ENCODE measurements around the gene CC2D2A. TPM values are rescaled to one million over a fixed set of nuclear protein-coding genes. Genes with fewer than 3 reads are reported as not detected.

The CC2D2A gene
- total and polyA plus RNA-seq, 2 of the 13 experiments (the other 11 are each of a cell fraction or from before 2014, with no cell fraction given), result 4.2 to 7.2 TPM

GRCh38 chr4:15556511-15557092 lies 86.9 kb downstream of the CC2D2A start:
- H3K9ac ChIP-seq (ENCODE audit: insufficient read depth, low read depth, low read length), result no peak overlapping the region
- WGBS (ENCODE audit: low lambda C conversion rate), result 90% methylated on average over 4 of the region's 4 CpGs
- no peak for DNase-seq (ENCODE audit: low spot score)
- POLR2A ChIA-PET, result no interaction called here
- TF ChIP-seq SATB2 (CRISPR knock-in tag; IDR thresholded peaks at IDR 0.05), result no peak
- TF ChIP-seq MIER3 (CRISPR knock-in tag; IDR thresholded peaks at IDR 0.05; ENCODE audit: borderline replicate concordance), result no peak
- H3K4me3 ChIP-seq (replicated peaks in 1 of 3; ENCODE audit: insufficient read depth in 1 of 3, low read depth in 2 of 3, low read length in 3 of 3), result no peak overlapping the region
- H3K4me2 ChIP-seq (ENCODE audit: low read depth, low read length), result no peak overlapping the region
- no peak for FAIRE-seq
- peaks cover 23% of the 10 kb centered on the region for H3K4me1 ChIP-seq (ENCODE audit: insufficient read depth, low read length)
- no peaks in the 10 kb centered on the region for H3K9me3 ChIP-seq (ENCODE audit: low read length)
- in situ Hi-C loops (cut with HindIII; ENCODE audit: extremely low pct_ligation_motif_present, low pct_unique_long_range_greater_than_20kb) (no loop called here), intact Hi-C loops (cut with micrococcal nuclease; ENCODE audit: unreplicated experiment) (no loop called here)
- no peaks in the 10 kb centered on the region for H3K27me3 ChIP-seq (ENCODE audit: control insufficient read depth in 1 of 2, insufficient read depth in 2 of 2, low read length in 2 of 2)
- H2AFZ ChIP-seq (ENCODE audit: low read length), result no peak overlapping the region
- 0 out of 5 replicates have a peak, but pooled peaks cover 0 to 3% of the 10 kb centered on the region in 2 experiments for H3K36me3 ChIP-seq (replicated peaks in 1 of 2; ENCODE audit: control insufficient read depth in 1 of 2, insufficient read depth in 2 of 2, low read length in 2 of 2)
- no peaks in the 10 kb centered on the region for H4K20me1 ChIP-seq (ENCODE audit: insufficient read depth, low read length)
- CTCF ChIA-PET (ENCODE audit: low intra/inter-chr PET ratio, low total read pairs), result no interaction called here
- H3K79me2 ChIP-seq (ENCODE audit: insufficient read depth, low read length), result no peaks in the 10 kb centered on the region
- no peak overlapping the region for H3K27ac ChIP-seq (ENCODE audit: extremely low read length, insufficient read depth, low read length)
- no TSS peak for BruUV-seq (replicated peaks)
- no peak for ATAC-seq

DNA sequence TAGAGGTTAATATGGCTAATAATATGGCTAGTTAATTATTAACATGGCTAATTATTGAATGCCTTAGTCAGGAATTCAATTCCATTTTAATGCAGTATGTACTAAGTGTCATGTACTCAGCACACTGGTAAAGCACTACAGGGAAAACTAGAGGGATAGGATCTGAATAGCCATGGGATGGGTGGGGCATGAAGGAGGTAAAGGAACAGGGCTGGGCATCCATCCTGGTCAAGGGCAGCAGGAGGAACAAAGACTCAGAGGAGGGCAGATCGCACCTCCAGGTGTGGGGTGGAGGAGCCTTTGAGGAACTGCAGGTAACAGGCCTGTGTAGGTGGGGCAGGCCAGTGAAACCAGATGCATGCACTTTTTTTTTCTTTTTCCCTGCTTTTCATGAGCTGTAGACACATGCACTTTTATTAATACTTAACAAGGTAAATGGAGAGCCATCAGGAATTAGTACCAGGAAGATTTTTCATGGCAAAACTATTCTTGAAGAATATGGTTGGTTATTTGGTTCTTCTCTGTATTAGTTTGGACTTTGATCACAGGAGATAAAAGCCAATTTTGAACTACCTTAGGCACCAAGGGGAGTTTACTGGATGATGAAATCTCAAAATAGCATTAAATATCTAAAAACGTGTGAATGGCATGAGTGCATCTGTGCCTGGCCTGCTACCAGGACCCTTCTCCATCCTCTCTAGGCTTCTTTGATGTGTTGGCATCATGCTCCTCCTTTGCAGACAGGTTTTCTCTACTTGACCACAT lies 88.3 kb downstream of the CC2D2A start:
- in situ Hi-C loops (cut with HindIII; ENCODE audit: extremely low pct_ligation_motif_present, low pct_unique_long_range_greater_than_20kb) (no loop called here), intact Hi-C loops (cut with micrococcal nuclease; ENCODE audit: unreplicated experiment) (no loop called here)
- ATAC-seq, result no peak
- Histone ChIP-seq H3K9me3 (ENCODE audit: low read length) (no peaks in the 10 kb centered on the region), H3K79me2 (ENCODE audit: insufficient read depth, low read length) (no peaks in the 10 kb centered on the region), H3K9ac (ENCODE audit: insufficient read depth, low read depth, low read length) (no peak overlapping the region), H3K27me3 (ENCODE audit: control insufficient read depth in 1 of 2, insufficient read depth in 2 of 2, low read length in 2 of 2) (no peaks in the 10 kb centered on the region), H3K4me3 (replicated peaks in 1 of 3; ENCODE audit: insufficient read depth in 1 of 3, low read depth in 2 of 3, low read length in 3 of 3) (no peak overlapping the region), H3K36me3 (replicated peaks in 1 of 2; ENCODE audit: control insufficient read depth in 1 of 2, insufficient read depth in 2 of 2, low read length in 2 of 2) (peaks cover 1 to 3% of the 10 kb centered on the region in 2 experiments; a peak in 1 of 5 replicates), H3K4me1 (ENCODE audit: insufficient read depth, low read length) (peaks cover 9% of the 10 kb centered on the region; the same call in 1 of the 2 replicates), H2AFZ (ENCODE audit: low read length) (no peak overlapping the region), H4K20me1 (ENCODE audit: insufficient read depth, low read length) (no peaks in the 10 kb centered on the region), H3K27ac (ENCODE audit: extremely low read length, insufficient read depth, low read length) (no peak overlapping the region), H3K4me2 (ENCODE audit: low read depth, low read length) (no peak overlapping the region)
- ChIA-PET CTCF (ENCODE audit: low intra/inter-chr PET ratio, low total read pairs) (no interaction called here), POLR2A (no interaction called here)
- no peak for DNase-seq (ENCODE audit: low spot score)
- no TSS peak for BruUV-seq (replicated peaks)
- 95% methylated on average over 2 of the region's 2 CpGs for WGBS (ENCODE audit: low lambda C conversion rate)
- TF ChIP-seq, protein P1, sequence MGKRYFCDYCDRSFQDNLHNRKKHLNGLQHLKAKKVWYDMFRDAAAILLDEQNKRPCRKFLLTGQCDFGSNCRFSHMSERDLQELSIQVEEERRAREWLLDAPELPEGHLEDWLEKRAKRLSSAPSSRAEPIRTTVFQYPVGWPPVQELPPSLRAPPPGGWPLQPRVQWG (CRISPR knock-in tag; IDR thresholded peaks at IDR 0.05; ENCODE audit: borderline replicate concordance, low read depth), result no peak
- FAIRE-seq, result no peak
